Type B pancreatic cell (in vitro differentiated cells): ENCODE results near the gene TMSB4X. TPM values are rescaled to one million over a fixed set of nuclear protein-coding genes. Genes with fewer than 3 reads are reported as not detected.

ENCODE experiments used
- DNase-seq: peaks from one replicate; pipeline ENCODE4 v3.0.0; 2021; ENCODE audit warnings: mixed read lengths; ENCODE audit not compliant: unreplicated experiment; ENCODE audit errors: extremely low spot score
- H3K27ac Mint-ChIP-seq: 2 replicates; pipeline ENCODE4 v1.8.0; 2021; ENCODE audit warnings: mild to moderate bottlenecking, mixed read lengths
- H3K27me3 Mint-ChIP-seq: 2 replicates; pipeline ENCODE4 v1.8.0; 2021; ENCODE audit warnings: mixed read lengths
- H3K36me3 Mint-ChIP-seq: 2 replicates; pipeline ENCODE4 v1.8.0; 2021; ENCODE audit warnings: mixed read lengths
- H3K4me1 Mint-ChIP-seq: one replicate; pipeline ENCODE4 v1.8.0; 2021; ENCODE audit warnings: mixed read lengths; ENCODE audit not compliant: unreplicated experiment
- H3K4me3 Mint-ChIP-seq: 2 replicates; pipeline ENCODE4 v1.8.0; 2021; ENCODE audit warnings: mild to moderate bottlenecking, mixed read lengths
- H3K9me3 Mint-ChIP-seq: 2 replicates; pipeline ENCODE4 v1.8.0; 2021; ENCODE audit warnings: mixed read lengths
- total RNA-seq: library from RNA; stranded (reverse); gene quantifications from 2 replicates; pipeline ENCODE4 v1.2.1, GENCODE V29; 2021; ENCODE audit warnings: low replicate concordance
- TF ChIP-seq, protein P1 (sequence below): fragments of 200-600 bp; sonication (generic); conservative IDR thresholded peaks from 2 replicates; pipeline ENCODE4 v1.5.0; 2021; ENCODE audit warnings: antibody characterized with exemption, mild to moderate bottlenecking

The TMSB4X gene
- total RNA-seq, 1 donor from 2014 or later, result 1,981 TPM

DNA sequence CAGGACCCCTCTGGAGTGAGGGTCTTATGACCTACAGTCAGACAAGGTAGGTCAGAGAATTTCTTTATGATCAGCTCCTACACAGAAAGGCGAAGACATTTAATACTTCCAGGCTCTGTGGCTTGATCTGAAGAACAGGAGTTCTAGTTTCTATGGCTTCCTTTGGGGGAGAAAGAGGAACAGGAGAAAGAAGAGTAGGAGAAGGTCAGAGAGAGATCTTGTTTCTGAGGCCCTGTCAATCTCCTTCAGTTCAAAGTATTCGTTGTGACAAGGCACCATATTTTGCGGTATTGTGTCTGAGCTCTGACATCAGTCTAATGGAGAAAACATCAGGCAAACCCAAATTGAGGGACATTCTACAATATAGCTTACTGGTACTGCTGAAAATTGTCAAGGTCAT, 16.7 kb downstream of the TMSB4X start:
- H3K27ac Mint-ChIP-seq, result no peak overlapping the region
- H3K36me3 Mint-ChIP-seq, result no peaks in the 10 kb centered on the region
- no peak overlapping the region for H3K4me3 Mint-ChIP-seq
- no peaks in the 10 kb centered on the region for H3K27me3 Mint-ChIP-seq
- TF ChIP-seq, protein P1, sequence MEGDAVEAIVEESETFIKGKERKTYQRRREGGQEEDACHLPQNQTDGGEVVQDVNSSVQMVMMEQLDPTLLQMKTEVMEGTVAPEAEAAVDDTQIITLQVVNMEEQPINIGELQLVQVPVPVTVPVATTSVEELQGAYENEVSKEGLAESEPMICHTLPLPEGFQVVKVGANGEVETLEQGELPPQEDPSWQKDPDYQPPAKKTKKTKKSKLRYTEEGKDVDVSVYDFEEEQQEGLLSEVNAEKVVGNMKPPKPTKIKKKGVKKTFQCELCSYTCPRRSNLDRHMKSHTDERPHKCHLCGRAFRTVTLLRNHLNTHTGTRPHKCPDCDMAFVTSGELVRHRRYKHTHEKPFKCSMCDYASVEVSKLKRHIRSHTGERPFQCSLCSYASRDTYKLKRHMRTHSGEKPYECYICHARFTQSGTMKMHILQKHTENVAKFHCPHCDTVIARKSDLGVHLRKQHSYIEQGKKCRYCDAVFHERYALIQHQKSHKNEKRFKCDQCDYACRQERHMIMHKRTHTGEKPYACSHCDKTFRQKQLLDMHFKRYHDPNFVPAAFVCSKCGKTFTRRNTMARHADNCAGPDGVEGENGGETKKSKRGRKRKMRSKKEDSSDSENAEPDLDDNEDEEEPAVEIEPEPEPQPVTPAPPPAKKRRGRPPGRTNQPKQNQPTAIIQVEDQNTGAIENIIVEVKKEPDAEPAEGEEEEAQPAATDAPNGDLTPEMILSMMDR, result no peak
- H3K4me1 Mint-ChIP-seq, result peaks cover 4% of the 10 kb centered on the region
- DNase-seq, result no peak
- no peaks in the 10 kb centered on the region for H3K9me3 Mint-ChIP-seq

DNA sequence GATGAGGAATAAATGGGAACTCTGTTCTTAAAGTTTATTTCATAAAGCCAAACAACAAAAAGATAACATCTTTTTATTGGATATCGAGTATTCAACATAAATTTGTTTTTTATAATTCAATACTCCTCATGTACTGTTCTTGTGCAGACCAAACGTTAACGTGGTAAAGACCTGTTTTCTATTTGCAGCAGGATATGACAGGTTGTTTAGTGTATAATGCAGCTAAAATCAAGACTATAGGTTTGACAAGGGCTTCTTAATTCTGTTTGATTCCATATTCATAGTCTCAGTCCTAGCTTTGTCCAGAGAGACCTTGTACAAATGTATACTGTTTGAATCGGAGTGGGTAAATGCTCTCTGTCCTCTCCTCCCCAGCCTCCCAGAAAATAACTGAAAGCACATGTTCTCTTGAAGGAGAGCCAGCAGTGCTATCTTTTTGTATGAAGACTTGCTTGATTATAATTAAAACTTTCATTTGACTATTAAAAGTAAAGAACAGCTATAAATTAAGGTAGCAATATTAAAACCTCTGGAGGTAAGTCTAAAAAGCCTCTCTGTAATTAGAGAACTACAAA, 17.7 kb downstream of the TMSB4X start:
- Mint-ChIP-seq H3K4me3 (no peak overlapping the region), H3K36me3 (no peaks in the 10 kb centered on the region), H3K27me3 (no peaks in the 10 kb centered on the region), H3K27ac (no peak overlapping the region), H3K9me3 (no peaks in the 10 kb centered on the region), H3K4me1 (peaks cover 4% of the 10 kb centered on the region)
- DNase-seq, result no peak
- TF ChIP-seq, protein P1, result no peak

DNA sequence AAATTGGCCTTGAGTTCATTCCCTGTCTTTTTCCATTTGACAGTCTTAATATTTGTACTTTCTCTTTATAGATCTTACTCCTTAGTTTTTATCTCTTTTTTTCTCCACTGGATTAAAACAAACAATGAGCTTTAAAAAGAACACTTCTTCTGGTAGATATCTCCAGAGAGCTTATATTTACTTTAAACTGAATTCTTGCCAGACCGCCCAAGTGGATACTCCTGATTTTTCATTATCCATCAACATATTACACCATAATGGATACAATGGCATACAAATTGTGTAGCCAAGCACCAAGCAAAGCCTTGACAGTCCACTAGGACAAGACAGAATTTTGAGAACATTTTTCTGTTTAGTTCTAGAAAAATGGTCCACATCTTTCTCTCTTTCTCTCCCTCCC, 18.9 kb downstream of the TMSB4X start:
- peaks cover 14% of the 10 kb centered on the region for H3K4me1 Mint-ChIP-seq
- no peak overlapping the region for H3K27ac Mint-ChIP-seq
- no peak for DNase-seq
- no peaks in the 10 kb centered on the region for H3K9me3 Mint-ChIP-seq
- TF ChIP-seq, protein P1, result no peak
- no peaks in the 10 kb centered on the region for H3K27me3 Mint-ChIP-seq
- no peaks in the 10 kb centered on the region for H3K36me3 Mint-ChIP-seq
- H3K4me3 Mint-ChIP-seq, result no peak overlapping the region

DNA sequence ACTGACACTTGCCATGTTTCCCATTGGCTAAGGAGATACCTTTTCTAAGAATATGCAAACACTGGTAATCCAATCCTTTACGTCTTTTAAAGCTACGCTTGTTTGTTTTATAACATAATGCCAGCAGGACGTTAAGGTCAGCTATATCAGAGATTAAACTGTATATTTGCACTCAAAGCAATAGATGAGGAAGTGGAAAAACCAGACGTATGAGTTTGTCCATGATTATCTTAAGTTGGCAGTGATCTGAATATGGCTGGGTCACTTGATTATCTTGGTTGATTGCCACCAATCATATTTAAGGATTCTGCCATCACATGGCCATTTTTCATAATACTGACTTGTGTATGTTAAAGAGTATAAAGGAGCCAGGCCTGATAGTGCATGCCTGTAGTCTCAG, 19.4 kb downstream of the TMSB4X start:
- Mint-ChIP-seq H3K27ac (no peak overlapping the region), H3K9me3 (no peaks in the 10 kb centered on the region), H3K36me3 (no peaks in the 10 kb centered on the region), H3K27me3 (no peaks in the 10 kb centered on the region), H3K4me3 (no peak overlapping the region), H3K4me1 (peaks cover 11% of the 10 kb centered on the region)
- TF ChIP-seq, protein P1, result no peak
- DNase-seq, result no peak

DNA sequence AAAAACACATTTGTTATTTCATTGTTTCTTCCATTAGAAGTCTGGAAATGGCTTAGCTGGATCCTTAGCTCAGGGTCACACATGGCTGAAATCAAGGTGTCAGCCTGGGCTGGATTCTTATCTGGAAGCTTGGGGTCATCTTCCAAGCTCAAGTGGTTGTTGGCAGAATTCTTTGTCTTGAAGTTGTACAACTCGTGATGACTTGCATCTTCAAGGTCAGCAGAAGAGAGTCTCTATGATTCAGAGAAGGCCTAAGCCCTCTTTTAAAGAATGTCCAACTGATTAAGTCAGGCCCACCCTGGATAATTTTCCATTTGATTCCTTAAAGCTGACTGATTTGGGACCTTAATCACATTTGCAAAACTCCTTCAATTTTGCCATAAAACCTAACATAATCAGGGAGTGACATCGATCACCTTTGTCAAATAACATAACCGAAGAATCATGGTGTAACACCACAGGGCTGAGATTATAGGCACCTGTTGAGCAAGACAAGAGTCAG, 22.1 kb downstream of the TMSB4X start:
- no peak overlapping the region for H3K27ac Mint-ChIP-seq
- no peaks in the 10 kb centered on the region for H3K27me3 Mint-ChIP-seq
- peaks cover 19% of the 10 kb centered on the region for H3K4me1 Mint-ChIP-seq
- no peak for DNase-seq
- TF ChIP-seq, protein P1, result no peak
- no peak overlapping the region for H3K4me3 Mint-ChIP-seq
- H3K9me3 Mint-ChIP-seq, result no peaks in the 10 kb centered on the region
- H3K36me3 Mint-ChIP-seq, result no peaks in the 10 kb centered on the region
